GM18858 (cell line): Measurements from ENCODE around the gene COX7B.
A peak's percentile ranks its signal among the peaks of the same experiment; 100 is the strongest.
"Not testable (repeated sequence)": the region's sequence is repeated elsewhere in the genome, so short reads cannot be mapped to it uniquely, and the experiment has no call there.

Experiments
- ATAC-seq: cut with Tn5 transposase; IDR thresholded peaks from one replicate; pipeline ENCODE4 v1.9.1; 2021; ENCODE audit not compliant: unreplicated experiment

Gene COX7B

DNA sequence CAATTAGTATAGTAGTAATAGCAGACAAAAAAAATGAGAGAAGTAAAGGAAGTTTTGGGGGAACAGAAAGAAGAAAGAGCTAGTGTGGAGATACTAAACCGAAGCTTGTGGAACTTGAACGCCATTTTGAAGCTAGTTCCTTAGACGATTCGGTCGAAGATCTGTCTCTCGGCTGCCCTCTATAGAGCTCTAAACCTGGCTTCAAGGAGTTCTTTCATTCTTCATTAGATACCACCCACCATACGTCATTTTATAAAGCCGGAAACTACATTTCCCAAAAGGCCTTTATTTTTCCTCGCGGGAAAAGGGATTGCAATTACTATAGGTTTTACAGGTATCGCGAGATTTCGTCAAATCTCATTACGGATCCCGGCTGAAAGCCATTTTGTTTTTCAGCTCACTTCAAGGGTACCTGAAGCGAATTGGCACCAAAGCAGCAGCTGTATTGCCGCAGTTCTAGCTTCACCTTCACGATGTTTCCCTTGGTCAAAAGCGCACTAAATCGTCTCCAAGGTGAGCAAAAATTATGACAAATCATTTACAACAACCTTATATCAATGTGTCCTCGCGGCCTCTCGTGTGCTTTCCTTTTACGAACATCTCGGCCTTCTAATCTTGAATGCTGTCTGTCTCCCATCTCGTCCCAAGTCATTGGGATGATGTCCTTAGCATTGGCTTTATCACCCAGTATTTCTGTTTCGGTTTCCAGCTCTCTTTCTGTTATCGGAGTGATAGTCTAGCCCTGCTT is at the start of gene COX7B:
Gene COX7B (plus strand): TSS at position 388 of the 748 bp plus-strand sequence. CDS start 86 bp downstream, at position 474.
- ATAC-seq = peak; percentile 54

DNA sequence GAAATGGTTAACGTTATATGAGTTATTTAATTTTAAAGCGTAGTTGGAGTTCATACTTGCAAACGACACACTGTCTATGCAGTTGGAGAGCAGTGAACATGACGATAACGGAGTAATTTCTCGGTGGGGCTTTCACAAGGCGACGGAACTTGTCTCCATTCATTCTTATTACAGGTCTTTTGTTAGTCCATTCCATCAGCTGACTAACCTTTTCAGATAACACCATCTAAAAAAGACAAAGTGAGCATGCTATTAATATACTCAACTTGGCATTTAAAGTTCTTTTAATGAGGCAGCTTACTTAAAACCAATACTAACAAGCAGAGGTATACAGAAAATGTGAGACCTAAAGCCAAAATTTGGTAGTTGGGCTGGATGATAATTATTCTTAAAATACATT is 23.9 kb upstream of the COX7B start:
- ATAC-seq = no peak

- ATAC-seq = not testable (repeated sequence)
Observed at GRCh38 chrX:77881418-77881817, 17.9 kb upstream of the COX7B start.

DNA sequence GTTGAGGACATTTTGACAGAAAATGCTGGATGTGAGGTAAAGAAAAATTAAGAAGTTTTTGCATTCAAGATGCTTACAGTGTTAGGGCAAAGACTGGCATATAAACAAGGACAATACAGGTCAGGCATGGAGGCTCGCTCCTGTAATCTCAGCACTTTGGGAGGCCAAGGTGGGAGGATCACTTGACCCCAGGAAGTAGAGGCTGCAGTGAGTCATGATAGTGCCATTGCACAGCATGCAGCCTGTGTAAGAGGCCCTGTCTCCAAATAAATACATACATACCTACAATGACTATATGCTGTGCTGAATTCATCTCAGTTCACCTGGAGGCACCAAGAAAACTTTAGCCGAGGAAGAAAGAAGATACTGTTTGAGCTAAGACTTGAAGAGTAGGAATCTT is 6.4 kb upstream of the COX7B start:
- no peak for ATAC-seq

DNA sequence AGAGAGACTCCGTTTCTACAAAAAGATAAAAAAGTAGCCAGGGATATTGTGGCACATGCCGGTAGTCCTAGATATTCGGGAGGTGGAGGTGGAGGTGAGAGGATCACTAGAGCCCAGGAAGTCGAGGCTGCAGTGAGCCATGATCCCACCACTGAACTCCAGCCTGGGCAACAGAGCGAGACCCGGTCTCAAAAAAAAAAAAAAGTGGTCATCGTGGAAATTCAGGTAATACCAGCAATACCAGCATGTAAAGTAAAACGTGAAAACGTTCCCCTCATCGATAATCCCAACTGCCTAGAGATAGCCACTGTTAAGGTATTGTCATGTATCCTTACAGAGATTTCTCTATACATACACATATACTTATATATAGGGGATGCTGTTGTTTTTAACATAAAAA is 5.6 kb upstream of the COX7B start:
- no peak for ATAC-seq

GRCh38 chrX:77894921-77895886 is 4.1 kb upstream of the COX7B start, which contains the start of gene MAGT1:
TSS of gene MAGT1 (minus strand) at chrX:77895435. CDS start at chrX:77895410, 25 bp downstream.
- peak; percentile 76 for ATAC-seq

GRCh38 chrX:77900688-77901087 is 1.4 kb downstream of the COX7B start:
- ATAC-seq = no peak

DNA sequence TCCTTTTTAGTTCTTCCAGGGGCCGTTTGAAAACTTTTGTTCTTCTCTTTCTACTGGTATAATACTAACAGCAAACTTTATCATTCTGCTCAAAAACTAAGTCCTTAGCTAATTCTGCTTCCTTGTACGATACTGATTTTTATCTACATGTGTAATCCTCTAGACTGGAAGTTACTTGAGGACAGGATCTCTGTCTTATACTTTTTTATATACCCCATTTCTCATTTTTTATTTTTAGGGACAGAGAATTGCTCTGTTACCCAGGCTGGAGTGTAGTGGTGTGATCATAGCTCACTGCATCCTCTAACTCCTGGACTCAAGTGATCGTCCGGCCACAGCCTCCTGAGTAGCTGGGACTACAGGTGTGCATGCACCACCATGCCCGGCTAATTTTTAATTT is 2.2 kb downstream of the COX7B start:
- no peak for ATAC-seq

GRCh38 chrX:77910108-77910840 is 11.0 kb downstream of the COX7B start, which contains the start of gene ATP7A:
TSS of gene ATP7A (plus strand) at chrX:77910693. CDS start at chrX:77971642, 60,949 bp downstream.
- peak; percentile 85 for ATAC-seq

- ATAC-seq = peak; percentile 49
Observed at GRCh38 chrX:77917294-77917933, 18.1 kb downstream of the COX7B start.

- no peak for ATAC-seq
Observed at GRCh38 chrX:77918568-77918967, 19.3 kb downstream of the COX7B start.

GRCh38 chrX:77919370-77919769 is 20.1 kb downstream of the COX7B start:
- not testable (repeated sequence) for ATAC-seq

DNA sequence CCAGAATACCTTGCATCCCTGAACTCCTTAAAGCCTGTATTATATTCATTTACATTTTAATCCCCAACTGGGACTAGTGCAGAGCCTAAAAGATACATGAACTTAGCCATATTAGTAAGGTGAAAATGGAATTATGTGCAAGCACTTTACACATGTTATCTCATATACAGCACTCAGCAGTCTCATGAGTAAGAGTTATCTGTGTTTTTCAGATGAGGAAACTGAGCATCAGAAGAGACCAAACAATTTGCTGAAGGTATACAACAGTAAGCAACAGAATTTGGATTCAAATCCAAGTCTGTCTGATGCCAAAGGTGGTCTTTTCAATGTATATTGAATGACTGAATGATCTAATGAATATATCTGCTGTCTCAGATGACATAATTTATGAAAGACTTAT is 23.5 kb downstream of the COX7B start:
- ATAC-seq = no peak

- no peak for ATAC-seq
Observed at GRCh38 chrX:77924320-77924859, 25.1 kb downstream of the COX7B start.

DNA sequence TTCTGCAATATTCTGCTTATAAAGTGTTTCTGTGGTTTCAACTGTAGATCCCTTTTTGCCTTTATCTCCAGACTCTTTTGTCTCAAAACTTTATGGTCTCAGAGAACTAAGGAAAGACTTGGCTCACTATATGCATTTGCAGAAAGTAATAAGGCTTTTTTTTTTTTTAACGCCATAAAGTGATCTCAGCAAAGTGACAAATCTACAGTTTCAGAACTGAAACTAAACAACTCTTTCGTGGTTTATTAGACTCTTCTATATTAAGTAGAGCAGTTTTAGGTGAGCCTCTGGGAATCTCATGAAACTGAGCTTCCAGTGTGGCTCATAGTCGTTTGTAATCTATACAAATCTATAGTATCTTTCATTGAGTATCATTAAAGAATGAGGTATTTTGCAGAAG is 26.5 kb downstream of the COX7B start:
- peak; percentile 47 for ATAC-seq

GRCh38 chrX:77930581-77930980 is 31.3 kb downstream of the COX7B start:
- no peak for ATAC-seq

DNA sequence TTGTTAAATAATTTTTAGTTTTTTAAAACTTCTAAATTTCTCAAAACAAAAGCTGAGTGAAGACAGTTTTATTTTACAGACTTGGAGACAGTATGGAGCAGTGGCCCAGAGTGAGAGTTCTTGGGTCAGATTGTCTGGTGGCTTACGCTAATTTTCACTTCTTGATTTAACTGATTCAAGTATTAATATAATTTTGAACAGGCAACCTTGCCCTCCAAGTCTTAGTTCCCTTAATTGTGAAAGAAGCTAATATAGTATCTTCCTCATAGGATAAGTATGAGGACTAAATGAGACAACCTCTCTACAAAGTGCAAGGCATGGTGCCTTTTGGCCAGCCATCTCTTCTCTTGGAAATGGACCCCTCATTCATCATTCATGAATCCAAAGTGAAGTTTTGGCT is 36.6 kb downstream of the COX7B start:
- no peak for ATAC-seq

- no peak for ATAC-seq
Observed at GRCh38 chrX:77936299-77936698, 37.0 kb downstream of the COX7B start.

- ATAC-seq = no peak
Observed at GRCh38 chrX:77937291-77937690, 38.0 kb downstream of the COX7B start.

DNA sequence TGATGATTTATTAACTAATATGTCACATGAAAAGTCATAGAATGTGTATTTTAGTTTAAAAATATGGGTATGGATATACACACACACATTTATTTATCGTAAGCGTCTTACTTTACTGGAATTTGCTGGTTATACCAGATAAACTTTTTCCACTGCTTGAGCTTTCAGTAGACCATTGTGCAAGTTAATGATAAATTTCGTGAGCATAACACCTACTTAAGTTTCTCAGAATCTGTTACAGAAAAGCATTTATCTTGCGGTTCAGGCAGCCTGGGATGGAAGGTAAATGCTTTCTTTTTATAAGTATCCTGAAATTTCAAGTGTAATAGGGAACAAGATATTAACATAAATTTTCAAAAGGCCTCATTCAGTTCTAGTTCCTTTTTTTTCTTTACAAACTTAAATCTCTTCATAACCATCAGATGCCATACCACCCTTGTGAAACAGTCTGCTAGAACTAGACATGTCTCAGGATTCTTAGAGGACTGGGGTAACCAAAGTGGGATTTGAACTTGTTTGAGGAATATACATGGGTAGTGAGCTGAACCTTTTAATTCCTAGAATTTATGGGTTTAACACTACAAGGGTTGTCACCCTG is 38.9 kb downstream of the COX7B start:
- no peak for ATAC-seq
